K562 (cell line): ENCODE measurements around the gene TMTC4. TPM values are rescaled to one million over a fixed set of nuclear protein-coding genes. Genes with fewer than 3 reads are reported as not detected.

Source experiments
- CBX2 ChIP-seq: fragments of 200-600 bp; sonication (generic); IDR thresholded peaks from one replicate; pipeline ENCODE4 v1.6.1; 2012; ENCODE audit warnings: mild to moderate bottlenecking, low read length, inconsistent platforms; ENCODE audit not compliant: insufficient read depth, poor library complexity, severe bottlenecking
- CREB1 ChIP-seq, 2 experiments: sonication (generic) in 1 of 2; formaldehyde crosslinking in 1 of 2; IDR thresholded peaks; 2 replicates each; pipeline versions ENCODE4 v1.6.1 to v1.8.0; 2012 to 2022; ENCODE audit warnings: inconsistent platforms in 1 of 2, mild to moderate bottlenecking in 1 of 2, missing genetic modification reagents in 1 of 2, moderate library complexity in 1 of 2
- FOSL1 ChIP-seq: fragments of 200-800 bp; sonication (Bioruptor generic); conservative IDR thresholded peaks from 2 replicates; pipeline ENCODE4 v1.6.1; 2016; ENCODE audit warnings: missing genetic modification characterization, missing compliant biosample characterization
- FOXA1 ChIP-seq: fragments of 450-650 bp; IDR thresholded peaks from 2 replicates; pipeline ENCODE4 v1.6.1; 2016; ENCODE audit warnings: mild to moderate bottlenecking, borderline replicate concordance
- KDM2B ChIP-seq: fragments of 250-450 bp; sonication (Bioruptor Pico); IDR thresholded peaks from 2 replicates; pipeline ENCODE4 v1.8.0; 2021; ENCODE audit warnings: mild to moderate bottlenecking, moderate library complexity
- LEF1 ChIP-seq: fragments of 450-650 bp; IDR thresholded peaks from 2 replicates; pipeline ENCODE4 v1.6.1; 2016; ENCODE audit warnings: mild to moderate bottlenecking
- NFE2L1 ChIP-seq: fragments of 450-650 bp; IDR thresholded peaks from 2 replicates; pipeline ENCODE4 v1.6.1; 2016; ENCODE audit warnings: missing genetic modification characterization, low read depth, mild to moderate bottlenecking, missing compliant biosample characterization, moderate library complexity, borderline replicate concordance
- PYGO2 ChIP-seq: fragments of 450-650 bp; IDR thresholded peaks from 2 replicates; pipeline ENCODE4 v1.6.1; 2016; ENCODE audit warnings: mild to moderate bottlenecking, missing genetic modification characterization, moderate library complexity, missing compliant biosample characterization
- RAD21 ChIP-seq, 2 experiments: fragments of 250-450 bp in 1 of 2; fragments of 450-650 bp in 1 of 2; sonication (Bioruptor Pico) in 1 of 2; formaldehyde crosslinking in 1 of 2; IDR thresholded peaks in 1 of 2; conservative IDR thresholded peaks in 1 of 2; 2 replicates each; pipeline versions ENCODE4 v1.4.0 to v1.8.0; 2020 to 2022; ENCODE audit warnings: mild to moderate bottlenecking in 2 of 2, moderate library complexity in 1 of 2
- RBM14 ChIP-seq: fragments of 200-400 bp; formaldehyde crosslinking; IDR thresholded peaks from 2 replicates; pipeline ENCODE4 v1.6.1; 2018; ENCODE audit warnings: low read depth, mild to moderate bottlenecking, low read length, moderate library complexity, borderline replicate concordance; ENCODE audit not compliant: insufficient read depth
- SREBF1 ChIP-seq: fragments of 150-350 bp; IDR thresholded peaks from 2 replicates; pipeline ENCODE4 v1.6.1; 2014; ENCODE audit warnings: antibody characterized with exemption, low read depth, low read length, borderline replicate concordance
- SRF ChIP-seq, 2 experiments: fragments of 250-450, 450-650 bp in 1 of 2; sonication (Bioruptor Pico) in 1 of 2; sonication (generic) in 1 of 2; formaldehyde crosslinking; IDR thresholded peaks; 2 replicates each; pipeline versions ENCODE4 v1.5.0 to v1.5.1; 2020 to 2022; ENCODE audit warnings: mild to moderate bottlenecking in 1 of 2, missing genetic modification reagents in 1 of 2
- STAT5A ChIP-seq: IDR thresholded peaks from 2 replicates; pipeline ENCODE4 v1.6.1; 2012; ENCODE audit warnings: low read length, inconsistent platforms, borderline replicate concordance
- YY1 ChIP-seq, 3 experiments: IDR thresholded peaks; 2 replicates each; pipeline ENCODE4 v1.6.1; 2011; ENCODE audit warnings: low read length in 2 of 3, mild to moderate bottlenecking in 2 of 3, moderate library complexity in 2 of 3, borderline replicate concordance in 1 of 3, control low read depth in 1 of 3, low read depth in 1 of 3; ENCODE audit not compliant: insufficient read depth in 3 of 3, insufficient replicate concordance in 2 of 3, control insufficient read depth in 1 of 3, insufficient read length in 1 of 3; ENCODE audit errors: extremely low read depth in 1 of 3
- ZNF217 ChIP-seq: sonication (generic); formaldehyde crosslinking; IDR thresholded peaks from 2 replicates; pipeline ENCODE4 v1.8.0; 2022; ENCODE audit warnings: mild to moderate bottlenecking, missing genetic modification reagents
- ZNF780A ChIP-seq: fragments of 250-450 bp; sonication (Bioruptor Pico); IDR thresholded peaks from 2 replicates; pipeline ENCODE4 v1.5.0; 2021; ENCODE audit warnings: mild to moderate bottlenecking
- ZNF79 ChIP-seq: fragments of 250-450 bp; sonication (Bioruptor Pico); IDR thresholded peaks from 2 replicates; pipeline ENCODE4 v1.4.0; 2020; ENCODE audit warnings: low read depth, mild to moderate bottlenecking, moderate library complexity
- polyA plus RNA-seq, 8 experiments: library from polyadenylated mRNA; depleted of rRNA in 4 of 8; stranded (reverse) in 5 of 8; unstranded in 3 of 8; fragments of >200 nt; fragmentation: Nextera tagmentation in 2 of 8; fragmentation: Illumina TruSeq in 1 of 8; extraction: Ambion mirVana in 2 of 8; extraction: Trizol in 1 of 8; gene quantifications; 2 replicates each; pipeline versions ENCODE4 v1.2.1 to v1.2.3, GENCODE V29; 2011 to 2014; ENCODE audit warnings: inconsistent platforms in 1 of 8, missing spikeins in 1 of 8
- total RNA-seq, 7 experiments: library from RNA; depleted of rRNA in 6 of 7; stranded (reverse); fragments of >200 nt in 6 of 7; fragmentation: Illumina TruSeq in 2 of 7; extraction: Trizol in 2 of 7; gene quantifications; 2 replicates each; pipeline versions ENCODE4 v1.2.1 to v1.2.3, GENCODE V29; 2011 to 2021; ENCODE audit warnings: low replicate concordance in 1 of 7
- TF ChIP-seq, protein P1 (sequence below), 2 experiments: IDR thresholded peaks; 2 replicates each; pipeline ENCODE4 v1.6.1; 2011; ENCODE audit warnings: borderline replicate concordance in 1 of 2, control low read depth in 1 of 2, low read depth in 1 of 2, low read length in 1 of 2, mild to moderate bottlenecking in 1 of 2, mixed read lengths in 1 of 2, moderate library complexity in 1 of 2; ENCODE audit not compliant: insufficient read depth in 1 of 2, insufficient read length in 1 of 2, poor library complexity in 1 of 2, severe bottlenecking in 1 of 2; ENCODE audit errors: extremely low read depth in 1 of 2

TMTC4 gene
- total and polyA plus RNA-seq, 9 of the 15 experiments (the other 6 are each of a cell fraction or from before 2014, with no cell fraction given), result 3.5 to 16.7 (median 11.8) TPM

DNA sequence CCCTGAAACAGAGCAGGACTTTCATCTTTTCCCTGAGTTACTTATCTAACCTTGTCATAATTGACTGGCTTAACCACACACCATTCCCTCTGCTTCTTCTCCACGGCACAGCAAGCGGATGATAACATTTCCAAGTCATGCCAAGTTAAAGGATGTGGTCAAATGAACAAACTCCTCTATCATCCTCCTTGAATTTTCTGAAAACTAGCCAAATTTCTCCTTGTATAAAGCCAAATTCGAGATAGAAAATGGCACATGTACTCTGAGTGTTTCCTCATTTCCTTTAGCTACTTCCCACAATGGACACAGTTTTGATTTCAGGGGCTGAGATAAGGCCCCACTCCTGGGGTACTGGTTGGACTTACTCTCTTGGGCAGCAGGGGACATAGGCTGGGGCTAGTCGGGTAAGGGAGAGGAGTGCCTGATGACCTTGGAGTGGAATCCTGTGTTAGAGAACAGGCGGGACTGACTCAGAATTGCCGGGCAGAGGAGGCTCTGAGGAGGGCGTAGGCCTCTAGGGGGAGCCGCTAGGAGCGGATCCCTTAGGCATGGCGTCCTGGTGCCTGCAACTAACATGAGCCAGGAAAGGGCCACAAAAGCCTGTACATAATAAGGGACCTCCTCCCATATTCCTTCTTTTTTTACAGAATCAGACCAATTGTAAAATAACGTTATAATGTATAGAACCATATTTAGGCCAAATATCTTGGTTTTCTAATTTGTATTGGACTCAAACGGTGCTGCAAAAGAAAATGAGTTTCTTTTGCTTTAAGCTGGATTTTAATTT, 20.3 kb upstream of the TMTC4 start (continued):
- TF ChIP-seq RBM14 (no peak), FOSL1 (tag) (0 out of 2 replicates have a peak, but pooled peaks have one; percentile 30), CBX2 (no peak), RAD21 (CRISPR knock-in tag; conservative IDR thresholded peaks at IDR 0.05 in 1 of 2, IDR thresholded peaks at IDR 0.05 in 1 of 2) (peak in 1 of 2 experiments; percentile 27; a peak in 2 of 4 replicates), YY1 (IDR thresholded peaks at IDR 0.05; ENCODE audit: borderline replicate concordance in 1 of 3, control insufficient read depth in 1 of 3, extremely low read depth in 1 of 3, insufficient read depth in 3 of 3, insufficient read length in 1 of 3, insufficient replicate concordance in 2 of 3, low read depth in 1 of 3, low read length in 2 of 3) (peak in 2 of 3 experiments; percentile 57 to 82), CREB1 (IDR thresholded peaks at IDR 0.05) (no peak), CREB1 (CRISPR knock-in tag; IDR thresholded peaks at IDR 0.05) (no peak), ZNF217 (CRISPR knock-in tag) (no peak), LEF1 (no peak), SREBF1 (no peak), ZNF780A (CRISPR knock-in tag) (no peak), PYGO2 (no peak), NFE2L1 (tag) (no peak), FOXA1 (no peak), ZNF79 (CRISPR knock-in tag) (no peak), SRF (CRISPR knock-in tag; IDR thresholded peaks at IDR 0.05) (no peak), KDM2B (no peak), STAT5A (no peak)
- TF ChIP-seq, protein P1, sequence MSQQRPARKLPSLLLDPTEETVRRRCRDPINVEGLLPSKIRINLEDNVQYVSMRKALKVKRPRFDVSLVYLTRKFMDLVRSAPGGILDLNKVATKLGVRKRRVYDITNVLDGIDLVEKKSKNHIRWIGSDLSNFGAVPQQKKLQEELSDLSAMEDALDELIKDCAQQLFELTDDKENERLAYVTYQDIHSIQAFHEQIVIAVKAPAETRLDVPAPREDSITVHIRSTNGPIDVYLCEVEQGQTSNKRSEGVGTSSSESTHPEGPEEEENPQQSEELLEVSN (IDR thresholded peaks at IDR 0.05; ENCODE audit: borderline replicate concordance in 1 of 2, extremely low read depth in 1 of 2, insufficient read depth in 1 of 2, insufficient read length in 1 of 2, low read depth in 1 of 2, low read length in 1 of 2, poor library complexity in 1 of 2, severe bottlenecking in 1 of 2), result peak in 1 of 2 experiments; percentile 62
